Gastroesophageal sphincter (tissue), 4 donors: ENCODE data around the gene DIAPH2. TPM values are rescaled to one million over a fixed set of nuclear protein-coding genes. Genes with fewer than 3 reads are reported as not detected.

Source experiments
- ATAC-seq: fragments of 150-250 bp; one replicate; pipeline ENCODE4 v1.9.1; 2016; ENCODE audit warnings: mild to moderate bottlenecking, moderate library complexity
- H3K27ac ChIP-seq, 4 donors: fragments of 200-600 bp; sonication (generic) in 3 of 4; 1 replicate in 3 of 4; 2 replicates in 1 of 4; pipeline ENCODE4 v1.5.1; 2016 to 2019
- H3K27me3 ChIP-seq: fragments of 200-600 bp; sonication (generic); one replicate; pipeline ENCODE4 v1.5.1; 2019
- H3K36me3 ChIP-seq, 2 donors: fragments of 200-600 bp; sonication (generic); one replicate each; pipeline ENCODE4 v1.5.1; 2019; ENCODE audit warnings: control low read depth in 1 of 2
- H3K4me1 ChIP-seq, 3 donors: fragments of 200-600 bp; sonication (generic); 1 replicate in 2 of 3; 2 replicates in 1 of 3; pipeline ENCODE4 v1.5.1; 2016 to 2019; ENCODE audit warnings: control low read depth in 2 of 3
- H3K4me3 ChIP-seq, 2 donors: fragments of 200-600 bp; sonication (generic); one replicate each; pipeline ENCODE4 v1.5.1; 2019; ENCODE audit warnings: mild to moderate bottlenecking in 1 of 2, moderate library complexity in 1 of 2
- H3K9me3 ChIP-seq, 3 donors: fragments of 200-600 bp; sonication (generic); one replicate each; pipeline ENCODE4 v1.5.1; 2017 to 2019; ENCODE audit warnings: control low read depth in 2 of 3
- CTCF ChIP-seq, 4 experiments: fragments of 200-600 bp in 2 of 4; fragments of 450-650 bp in 2 of 4; sonication (generic) in 1 of 4; IDR thresholded peaks; one replicate each; pipeline ENCODE4 v1.5.1; 2017 to 2019; ENCODE audit warnings: antibody characterized with exemption in 4 of 4, mild to moderate bottlenecking in 2 of 4, moderate library complexity in 2 of 4
- EP300 ChIP-seq: sonication (generic); formaldehyde crosslinking; IDR thresholded peaks from one replicate; pipeline ENCODE4 v1.6.1; 2017; ENCODE audit warnings: antibody characterized with exemption, mild to moderate bottlenecking
- POLR2A ChIP-seq, 2 donors: fragments of 450-650 bp; IDR thresholded peaks; one replicate each; pipeline ENCODE4 v1.6.1; 2017; ENCODE audit warnings: antibody characterized with exemption in 2 of 2, mild to moderate bottlenecking in 2 of 2, moderate library complexity in 1 of 2
- POLR2AphosphoS5 ChIP-seq: sonication (generic); formaldehyde crosslinking; IDR thresholded peaks from one replicate; pipeline ENCODE4 v1.6.1; 2017; ENCODE audit warnings: antibody characterized with exemption
- WGBS, 2 donors: methylation state at CpG; one replicate each; pipeline ENCODE4 v1.1.5; 2018; ENCODE audit warnings: low coverage in 1 of 2; 5-methylcytosine and 5-hydroxymethylcytosine counted together
- total RNA-seq, 4 donors: library from RNA; depleted of rRNA; stranded (reverse); fragments of >200 nt; gene quantifications; one replicate each; pipeline ENCODE4 v1.1.0, GENCODE V29; 2016

DIAPH2 gene
- total RNA-seq, 4 donors from 2014 or later: 46.1 to 93.9 (median 76.5) TPM

- no peaks in the 10 kb centered on the region for H3K9me3 ChIP-seq
- H3K27ac ChIP-seq: no peak overlapping the region
- H3K4me1 ChIP-seq: no peaks in the 10 kb centered on the region
- no peaks in the 10 kb centered on the region for H3K36me3 ChIP-seq
- no peak for ATAC-seq
- no peak for TF ChIP-seq POLR2A (IDR thresholded peaks at IDR 0.05)
- no peak for TF ChIP-seq CTCF (IDR thresholded peaks at IDR 0.05)
- TF ChIP-seq POLR2AphosphoS5: no peak
- no peak for TF ChIP-seq EP300
- 53 to 55% methylated on average over 3 of the region's 3 CpGs for WGBS, 2 donors
- H3K4me3 ChIP-seq: no peak overlapping the region
- no peaks in the 10 kb centered on the region for H3K27me3 ChIP-seq
These were observed 441.4 kb downstream of the DIAPH2 start for GRCh38 chrX:97126020-97126419.

- Histone ChIP-seq H3K36me3 (no peaks in the 10 kb centered on the region), H3K4me3 (no peak overlapping the region), H3K9me3 (no peaks in the 10 kb centered on the region), H3K27ac (no peak overlapping the region), H3K27me3 (no peaks in the 10 kb centered on the region), H3K4me1 (no peaks in the 10 kb centered on the region)
- ATAC-seq: no peak
- 46 to 70% methylated on average over 3 to 4 of the region's 6 CpGs for WGBS, 2 donors
- TF ChIP-seq CTCF (IDR thresholded peaks at IDR 0.05) (no peak), EP300 (no peak), POLR2A (IDR thresholded peaks at IDR 0.05) (no peak), POLR2AphosphoS5 (no peak)
These were observed 448.2 kb downstream of the DIAPH2 start for GRCh38 chrX:97132664-97133415.

GRCh38 chrX:97145934-97146333, 461.3 kb downstream of the DIAPH2 start:
- 93 to 100% methylated on average over 1 of the region's 1 CpG for WGBS, 2 donors

GRCh38 chrX:97155816-97156215, 471.2 kb downstream of the DIAPH2 start:
- Histone ChIP-seq H3K27me3 (no peaks in the 10 kb centered on the region), H3K4me3 (no peak overlapping the region), H3K9me3 (no peaks in the 10 kb centered on the region), H3K4me1 (no peaks in the 10 kb centered on the region), H3K36me3 (no peaks in the 10 kb centered on the region), H3K27ac (no peak overlapping the region)
- TF ChIP-seq CTCF (IDR thresholded peaks at IDR 0.05): no peak
- TF ChIP-seq POLR2A (IDR thresholded peaks at IDR 0.05): no peak
- TF ChIP-seq EP300: no peak
- ATAC-seq: no peak
- 86 to 100% methylated on average over 1 of the region's 1 CpG for WGBS, 2 donors

More at GRCh38 chrX:97145934-97146333, 461.3 kb downstream of the DIAPH2 start:
- H3K27me3 ChIP-seq: no peaks in the 10 kb centered on the region
- H3K27ac ChIP-seq: no peak overlapping the region
- TF ChIP-seq EP300 (no peak), POLR2AphosphoS5 (no peak), CTCF (IDR thresholded peaks at IDR 0.05) (no peak), POLR2A (IDR thresholded peaks at IDR 0.05) (no peak)
- H3K9me3 ChIP-seq: no peaks in the 10 kb centered on the region
- no peak overlapping the region for H3K4me3 ChIP-seq
- H3K36me3 ChIP-seq: no peaks in the 10 kb centered on the region
- ATAC-seq: no peak
- no peaks in the 10 kb centered on the region for H3K4me1 ChIP-seq

- Histone ChIP-seq H3K4me3 (no peak overlapping the region), H3K4me1 (no peaks in the 10 kb centered on the region), H3K27me3 (no peaks in the 10 kb centered on the region), H3K27ac (no peak overlapping the region), H3K9me3 (no peaks in the 10 kb centered on the region), H3K36me3 (no peaks in the 10 kb centered on the region)
- WGBS, 2 donors: 49 to 73% methylated on average over 3 to 4 of the region's 4 CpGs
- TF ChIP-seq EP300 (no peak), CTCF (IDR thresholded peaks at IDR 0.05) (no peak), POLR2A (IDR thresholded peaks at IDR 0.05) (no peak), POLR2AphosphoS5 (no peak)
- no peak for ATAC-seq
These were observed 473.6 kb downstream of the DIAPH2 start for GRCh38 chrX:97158269-97158668.
